NCI-H526 treated with DMSO at 0.1 percent for 48 hours (cell line): Measurements from ENCODE around the gene ACOT7.

ENCODE experiments used
- DNase-seq: peaks from one replicate; lab custom pipeline; 2025; lab: John Stamatoyannopoulos, UW

The ACOT7 gene

DNA sequence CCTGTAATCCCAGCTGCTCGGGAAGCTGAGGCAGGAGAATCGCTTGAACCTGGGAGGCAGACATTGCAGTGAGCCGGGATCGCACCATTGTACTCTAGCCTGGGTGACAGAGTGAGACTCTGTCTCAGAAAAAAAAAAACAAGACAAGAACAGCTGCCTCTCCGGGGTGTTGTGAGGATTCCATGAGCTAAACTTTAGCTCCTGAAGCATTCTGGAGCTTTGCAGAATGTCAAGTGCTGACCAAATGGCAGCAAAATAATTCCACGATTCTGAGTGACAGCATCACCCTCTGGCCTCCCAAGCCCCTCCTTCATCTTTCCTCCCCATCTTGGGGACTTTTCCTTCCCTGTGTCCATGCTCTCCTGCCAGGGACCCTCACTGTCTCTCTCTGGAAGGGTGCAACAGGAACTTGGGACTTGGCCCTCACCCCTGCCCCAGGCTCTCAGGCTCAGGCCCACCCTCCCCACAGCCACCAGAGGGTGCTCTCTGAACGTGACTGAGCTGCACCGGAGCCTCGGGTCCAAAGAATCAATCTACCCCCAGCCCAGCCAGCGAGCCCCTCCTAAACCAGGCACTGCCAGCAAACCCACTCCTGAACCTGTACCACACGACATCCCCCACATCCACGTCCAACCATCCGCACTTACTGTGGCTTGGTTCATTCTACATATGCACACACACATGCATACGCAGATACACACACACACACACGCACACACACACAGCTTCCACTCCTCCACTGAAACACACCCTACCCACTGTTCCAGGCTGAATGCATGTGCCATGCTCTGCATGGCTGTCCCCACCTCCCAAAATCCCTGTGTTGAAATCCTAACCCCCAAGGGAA lies 45.7 kb downstream of the ACOT7 start:
- no peak for DNase-seq

DNA sequence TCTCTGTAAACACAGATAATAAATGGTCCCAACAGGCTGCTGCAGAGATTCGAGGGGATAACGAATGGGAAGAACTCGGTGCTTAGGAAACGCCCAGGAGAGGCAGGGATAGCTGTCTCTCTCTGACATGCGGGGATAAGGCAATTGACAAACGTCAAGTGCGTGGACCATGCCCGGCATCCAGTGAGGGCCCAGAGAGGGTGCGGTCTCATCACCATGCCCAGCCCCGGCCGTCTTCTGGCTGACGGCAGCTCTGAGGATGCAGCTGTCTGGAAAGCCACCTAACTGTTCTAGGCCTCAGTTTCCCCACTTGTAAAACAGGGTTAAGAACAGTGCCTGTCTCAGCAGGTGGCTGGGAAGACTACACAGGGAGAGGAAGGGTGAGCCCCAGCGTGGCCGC lies 48.1 kb downstream of the ACOT7 start:
- DNase-seq = no peak

DNA sequence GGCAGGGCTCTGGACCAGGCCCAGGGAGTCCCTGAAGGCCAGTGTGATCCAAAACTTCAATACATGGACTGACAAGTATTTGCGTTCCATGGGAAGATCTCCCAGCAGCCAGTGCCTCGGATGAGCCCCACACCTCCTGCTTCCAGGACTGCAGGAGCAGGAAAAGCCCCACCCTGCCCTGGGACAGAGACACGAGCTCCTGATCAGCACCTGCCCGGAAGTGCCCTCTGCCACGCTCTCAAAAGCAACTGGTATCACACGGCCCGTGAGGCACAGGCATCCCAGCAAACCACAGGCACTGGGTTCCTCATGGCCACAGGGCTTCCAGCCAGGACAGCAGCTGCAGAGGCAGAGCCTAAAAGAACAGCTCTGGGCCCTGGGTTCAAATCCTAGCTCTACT lies 48.6 kb downstream of the ACOT7 start:
- no peak for DNase-seq

DNA sequence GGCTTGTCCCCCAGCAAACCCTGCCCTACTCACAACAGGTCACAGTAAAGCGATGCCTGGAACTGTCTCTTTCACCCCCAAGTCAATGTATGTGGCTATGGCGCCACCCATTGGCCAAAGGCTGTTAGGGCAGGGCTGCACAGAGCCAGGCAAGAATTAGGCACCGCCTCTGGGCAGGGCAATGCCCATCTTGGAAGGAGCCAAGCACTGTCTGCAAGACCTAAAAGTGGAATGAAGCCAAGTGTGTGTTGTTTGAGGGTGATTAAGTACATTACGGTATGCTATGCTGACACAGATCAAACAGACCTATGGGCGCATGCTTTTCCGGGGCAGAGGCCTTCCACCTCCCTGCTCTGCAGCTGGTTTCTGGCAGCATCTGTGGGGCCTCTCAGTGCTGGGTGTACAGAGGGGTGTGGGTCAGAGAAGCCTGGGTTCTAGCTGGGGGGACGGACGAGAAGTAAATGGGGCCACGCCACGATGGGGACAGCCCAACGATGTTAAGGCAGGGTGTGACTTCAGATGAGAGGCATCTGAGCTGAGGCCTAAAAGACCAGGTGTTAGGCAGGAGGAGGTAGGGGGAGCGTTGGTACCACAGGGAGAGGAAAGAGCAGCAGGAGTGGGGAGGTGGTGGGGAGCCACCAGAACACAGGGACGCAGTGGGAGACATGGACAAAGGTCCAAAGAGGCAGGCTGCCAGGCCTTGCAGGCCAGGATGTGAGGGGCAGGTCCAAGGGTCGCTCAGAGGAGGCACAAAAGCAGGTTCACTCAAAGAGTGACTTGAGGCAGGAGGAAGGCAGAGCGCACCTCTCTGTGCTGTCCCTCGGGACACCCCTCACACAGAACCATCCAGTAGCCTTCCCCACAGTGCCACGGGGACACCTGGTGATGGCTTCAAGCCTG lies 49.8 kb downstream of the ACOT7 start:
- DNase-seq = peak; percentile 8

DNA sequence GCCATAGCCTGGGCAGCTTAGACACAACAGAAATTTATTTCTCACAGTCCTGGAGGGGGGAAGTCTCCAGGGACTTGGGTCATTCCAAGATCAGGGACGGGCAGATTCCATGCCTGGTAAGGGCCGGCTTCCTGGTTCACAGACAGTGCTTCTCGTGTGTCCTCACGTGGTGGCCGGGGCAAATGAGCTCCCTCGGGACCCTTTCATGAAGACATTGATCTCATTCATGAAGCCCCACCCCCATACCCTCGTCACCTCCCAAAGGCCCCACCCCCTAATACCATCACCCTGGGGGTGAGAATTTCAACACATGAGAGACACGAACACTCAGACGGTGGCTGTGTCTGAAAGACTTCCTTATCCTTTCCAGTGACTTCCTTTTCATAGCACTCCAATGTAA lies 51.5 kb downstream of the ACOT7 start:
- DNase-seq = peak; percentile 20

DNA sequence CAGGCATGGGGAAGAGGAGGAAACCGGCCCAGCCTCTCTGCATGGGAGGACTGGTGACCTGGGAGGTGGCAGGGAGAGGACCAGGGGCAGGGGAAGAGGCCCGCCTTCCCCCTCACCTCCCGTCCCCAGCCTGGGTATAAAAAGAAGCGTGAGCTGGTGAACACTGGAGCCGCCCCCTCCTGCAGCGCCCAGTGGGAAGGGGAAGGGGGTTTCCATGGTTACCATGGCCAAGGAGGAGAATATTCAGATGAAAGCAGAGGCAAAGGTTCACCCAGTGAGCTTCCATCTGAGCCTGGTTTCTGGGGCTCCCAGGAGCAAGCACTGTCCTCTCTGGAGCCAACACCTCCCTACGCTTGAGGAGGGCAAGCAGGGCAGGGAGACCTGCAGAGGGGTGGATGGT lies 54.9 kb downstream of the ACOT7 start:
- DNase-seq = no peak

DNA sequence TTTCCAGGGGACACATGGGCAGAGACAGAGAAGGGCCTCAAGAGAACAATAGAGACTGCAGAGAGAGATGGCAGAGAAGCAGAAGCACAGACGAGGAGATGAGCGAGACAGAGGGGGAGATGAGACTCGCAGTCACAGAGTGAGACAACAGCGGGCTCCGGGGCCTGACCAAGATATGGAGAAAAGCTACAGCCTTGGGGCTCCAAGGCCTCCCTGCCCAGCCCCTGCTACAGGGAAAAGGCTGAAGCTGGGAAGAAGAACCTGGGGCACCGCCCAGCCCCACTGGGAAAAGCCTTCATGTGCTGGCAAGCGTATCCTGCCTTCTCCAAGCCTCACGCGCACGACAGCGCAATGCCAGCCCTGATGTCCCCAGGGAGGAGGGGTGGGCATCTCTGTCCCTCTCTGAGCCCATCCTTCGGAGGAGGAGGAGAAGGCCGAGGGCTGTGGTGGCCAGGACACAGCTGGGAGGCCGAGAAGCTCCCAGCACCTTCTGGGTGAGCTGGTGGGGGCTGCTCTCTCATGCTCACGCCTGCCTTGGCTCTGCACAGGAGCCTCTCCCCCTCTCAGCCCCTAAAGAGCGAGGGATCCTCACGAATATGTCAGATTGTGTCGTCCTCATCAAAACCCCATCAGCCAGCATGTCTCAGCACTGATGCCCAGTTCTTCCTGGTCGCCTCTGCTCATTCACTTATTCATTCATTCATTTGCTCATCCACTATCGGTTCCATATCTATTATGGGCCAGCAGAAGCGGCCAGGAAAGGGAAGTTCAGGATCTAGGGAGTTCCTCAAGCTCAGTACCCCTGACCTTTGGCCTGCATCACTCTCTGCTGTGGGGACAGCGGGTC lies 56.6 kb downstream of the ACOT7 start:
- no peak for DNase-seq

DNA sequence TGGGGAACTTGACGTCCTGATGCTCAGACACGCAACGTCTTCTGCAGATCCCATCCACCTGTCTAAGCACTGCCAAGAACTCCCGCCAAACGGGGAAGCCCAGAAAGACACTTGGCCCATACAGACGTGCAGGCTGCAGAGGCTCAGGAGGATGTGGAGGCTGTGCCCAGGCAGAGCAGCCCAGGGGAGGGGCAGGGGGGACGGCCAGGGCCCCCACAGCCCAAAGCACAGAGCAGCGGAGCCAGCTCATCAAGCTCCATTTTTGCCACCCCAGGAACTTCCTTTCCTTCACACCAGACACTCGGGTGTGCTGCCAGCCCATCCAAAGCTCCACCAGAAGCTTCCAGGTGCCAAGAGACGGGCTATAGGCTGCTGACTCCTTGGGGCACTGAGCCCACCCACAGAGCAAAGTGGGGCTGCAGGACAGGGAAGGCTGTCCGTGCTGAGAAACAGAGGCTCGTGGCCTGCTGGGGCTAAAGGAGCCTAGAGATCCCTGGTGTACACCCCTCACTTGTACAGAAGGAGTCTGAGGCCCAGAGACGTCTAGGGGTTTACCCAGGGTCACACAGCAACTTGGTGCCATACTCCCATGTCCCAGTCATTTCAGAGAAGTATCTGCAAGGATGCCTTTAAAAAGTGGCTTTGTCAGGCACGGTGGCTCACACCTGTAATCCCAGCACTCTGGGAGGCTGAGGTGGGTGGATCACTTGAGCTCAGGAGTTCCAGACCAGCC lies 59.1 kb downstream of the ACOT7 start:
- DNase-seq = no peak

DNA sequence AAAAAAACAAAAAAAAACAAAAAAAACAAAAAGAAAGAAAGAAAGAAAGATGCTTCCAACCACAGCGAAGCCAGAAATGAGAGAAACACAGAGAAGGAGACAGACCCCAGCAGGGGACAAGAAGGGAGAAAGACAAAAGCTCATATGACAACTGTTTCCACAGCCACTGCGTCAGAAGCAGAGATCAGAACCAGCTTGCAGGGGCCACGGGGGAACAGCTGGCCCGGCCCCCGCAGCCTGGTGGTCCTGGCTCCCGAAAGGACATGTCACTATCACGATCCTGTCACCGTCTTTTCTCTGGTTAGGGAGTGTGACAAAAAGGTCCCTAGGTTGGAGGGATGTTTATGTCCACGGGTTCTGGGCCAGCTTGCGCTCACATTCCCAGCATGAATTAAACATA lies 60.7 kb downstream of the ACOT7 start:
- DNase-seq = no peak

DNA sequence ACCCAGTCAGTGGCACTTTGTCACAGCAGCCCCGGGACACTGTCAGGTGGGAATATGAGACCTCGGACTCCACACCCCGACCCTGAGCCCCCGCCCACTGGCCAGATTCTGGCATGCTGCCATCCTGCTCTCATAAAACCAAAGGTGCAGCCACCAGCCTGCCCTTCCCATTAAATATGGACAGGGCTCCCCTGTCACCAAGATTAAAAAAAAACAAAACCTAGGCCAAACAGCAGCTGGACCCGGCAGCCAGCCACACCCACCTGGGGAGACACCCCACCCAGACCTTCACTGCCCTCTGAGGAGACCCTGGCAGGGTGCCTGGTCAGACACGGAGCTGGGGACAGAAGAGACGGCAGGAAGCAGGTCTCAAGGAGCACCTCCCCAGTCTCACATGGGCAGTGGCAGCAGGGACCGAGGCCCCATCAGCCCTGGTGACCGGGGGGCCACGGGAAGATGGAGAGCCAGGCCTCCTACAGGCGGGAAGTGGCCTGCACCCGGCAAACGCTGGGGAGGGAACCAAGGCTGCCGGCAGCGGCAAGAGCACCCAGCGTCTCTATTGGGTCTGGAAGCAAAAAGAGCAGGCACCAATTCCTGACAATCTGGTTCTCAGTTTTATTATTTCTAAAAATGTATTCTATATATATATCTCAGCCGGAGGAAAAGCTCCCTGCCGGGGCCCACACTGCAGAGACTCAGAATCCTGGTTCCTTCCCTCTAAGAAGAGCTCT lies 61.9 kb downstream of the ACOT7 start:
- DNase-seq = no peak

DNA sequence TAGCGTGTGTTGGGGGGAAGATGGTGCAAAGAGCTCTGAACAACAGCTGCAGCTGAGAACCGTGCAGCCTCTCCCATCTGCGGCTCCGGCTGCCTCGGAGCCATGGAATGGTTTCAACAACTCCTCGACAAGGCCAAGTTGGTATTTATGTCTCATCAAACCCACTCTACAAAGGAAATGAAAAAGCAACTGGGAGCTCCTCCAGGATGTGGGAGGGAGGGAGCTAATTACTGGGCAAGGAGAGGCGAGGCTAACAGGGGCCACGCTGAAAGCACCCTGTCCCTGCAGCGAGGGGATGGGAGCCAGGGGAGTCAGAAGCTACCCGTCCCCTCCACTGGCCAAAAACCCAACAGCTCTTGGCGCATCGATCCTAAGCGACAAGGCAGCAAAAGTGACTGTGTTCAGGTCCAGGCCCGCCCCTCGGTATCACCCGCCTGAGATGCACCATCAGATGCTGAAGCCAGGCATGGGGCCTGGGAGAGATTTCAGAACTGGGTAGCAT lies 63.1 kb downstream of the ACOT7 start:
- no peak for DNase-seq

DNA sequence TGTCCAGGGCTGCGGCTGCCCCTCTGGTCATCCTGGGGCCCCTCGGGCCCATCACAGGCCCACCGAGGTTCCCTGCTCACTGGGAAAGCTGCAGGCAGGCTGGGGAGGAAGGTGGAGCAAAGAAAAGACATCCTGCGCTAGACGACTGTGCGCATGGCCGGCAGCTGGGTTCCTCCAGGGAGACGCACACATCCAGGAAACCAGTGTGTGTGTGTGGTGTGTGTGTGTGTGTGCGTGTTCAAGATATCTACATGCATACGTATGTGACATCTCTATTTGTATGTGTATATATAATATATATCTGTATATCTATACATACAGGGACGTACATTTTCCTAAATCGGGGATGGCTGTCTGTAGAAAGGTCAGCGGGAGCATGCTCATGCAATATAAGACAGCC lies 63.7 kb downstream of the ACOT7 start:
- no peak for DNase-seq

DNA sequence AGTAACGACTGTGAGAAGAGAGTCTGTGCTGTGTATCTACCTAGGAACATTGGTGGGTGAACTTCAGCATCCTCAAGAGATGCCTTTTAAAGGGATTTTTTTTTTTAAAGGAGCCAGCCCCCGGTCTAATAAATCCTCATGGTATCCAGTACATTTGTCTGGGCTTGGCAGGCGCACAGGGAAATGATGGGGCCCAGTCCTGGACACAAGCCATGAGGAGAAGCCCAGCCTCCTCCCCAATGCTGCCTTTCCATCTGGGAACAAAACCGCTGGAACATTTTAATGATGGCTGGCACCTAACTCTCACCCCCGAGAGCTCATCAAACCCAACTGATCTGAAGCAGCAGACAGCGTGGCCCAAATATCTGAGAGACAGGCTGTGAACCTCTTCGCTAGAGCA lies 64.2 kb downstream of the ACOT7 start:
- no peak for DNase-seq

DNA sequence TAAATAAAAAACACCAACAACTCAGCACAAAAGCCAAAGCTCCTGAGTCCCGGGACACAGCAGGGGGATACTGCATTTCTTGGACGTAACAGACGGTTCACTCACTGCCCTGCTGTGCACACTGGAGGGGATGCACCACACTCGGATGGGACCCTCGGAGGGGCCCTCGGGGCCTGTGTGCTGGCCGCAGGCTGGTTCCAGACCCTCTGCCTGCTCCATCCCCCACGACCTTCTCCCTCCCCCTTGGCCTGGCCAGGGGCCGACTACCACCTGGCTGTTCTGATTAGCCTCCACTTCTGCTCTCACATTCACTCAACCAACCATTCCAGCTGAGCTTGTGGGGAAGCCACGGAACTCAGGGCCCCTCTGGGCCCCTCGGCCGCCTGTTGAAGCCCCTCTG lies 64.9 kb downstream of the ACOT7 start:
- no peak for DNase-seq

DNA sequence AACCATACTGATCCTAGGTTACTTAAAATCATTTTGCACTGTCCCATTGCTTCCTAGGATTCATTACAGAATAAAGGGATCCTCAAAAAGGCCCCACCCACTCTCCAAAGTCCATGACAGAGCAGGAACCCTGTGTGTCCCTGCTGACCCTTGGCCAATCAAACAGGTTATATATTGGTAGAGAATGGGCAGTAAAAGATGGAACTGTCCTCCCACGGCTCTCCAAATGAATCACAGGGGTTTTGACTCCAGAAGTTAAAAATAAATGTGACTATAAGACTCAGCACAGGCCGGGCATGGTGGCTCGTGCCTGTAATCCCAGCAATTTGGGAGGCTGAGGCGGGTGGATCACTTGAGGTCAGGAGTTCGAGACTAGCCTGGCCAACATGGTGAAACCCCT lies 65.5 kb downstream of the ACOT7 start:
- no peak for DNase-seq

DNA sequence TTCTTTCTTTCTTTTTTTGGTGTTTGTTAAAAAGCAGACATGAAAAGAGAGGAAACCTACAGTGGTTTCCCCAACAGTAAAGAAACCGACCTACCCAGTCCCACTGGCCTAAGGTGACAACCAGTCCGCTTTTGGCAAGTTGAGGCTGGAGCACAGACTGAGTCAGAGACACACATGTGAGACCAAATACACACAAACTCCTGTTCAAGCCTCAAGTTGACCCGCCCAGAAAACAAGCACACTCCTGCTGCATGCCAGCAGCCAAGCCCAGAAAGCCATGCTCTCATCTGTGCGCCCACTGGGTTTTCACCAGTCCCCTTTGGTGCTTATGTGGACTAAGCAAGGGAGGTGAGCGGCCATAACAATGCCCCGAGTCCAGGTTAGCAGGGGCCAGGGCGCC lies 68.1 kb downstream of the ACOT7 start:
- no peak for DNase-seq

DNA sequence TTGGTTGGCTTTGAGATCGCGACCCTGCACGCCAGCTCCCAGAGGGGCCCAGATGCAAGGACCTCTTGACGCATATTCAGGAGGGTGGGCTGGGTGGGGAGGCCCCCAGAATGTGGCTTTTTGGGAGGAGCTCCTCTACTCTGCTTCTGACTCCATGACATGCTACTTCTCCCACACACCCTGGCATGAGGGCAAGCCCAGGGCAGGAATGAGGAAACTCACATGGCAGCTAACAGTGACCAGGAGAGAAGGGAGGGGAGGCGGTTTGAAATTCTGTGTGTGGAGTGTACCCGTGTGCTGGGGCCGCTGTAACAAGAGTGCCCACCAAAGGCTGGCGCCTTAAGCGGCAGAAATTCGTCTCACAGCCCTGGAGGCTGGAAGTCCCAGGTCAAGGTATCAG lies 71.4 kb downstream of the ACOT7 start:
- DNase-seq = no peak

DNA sequence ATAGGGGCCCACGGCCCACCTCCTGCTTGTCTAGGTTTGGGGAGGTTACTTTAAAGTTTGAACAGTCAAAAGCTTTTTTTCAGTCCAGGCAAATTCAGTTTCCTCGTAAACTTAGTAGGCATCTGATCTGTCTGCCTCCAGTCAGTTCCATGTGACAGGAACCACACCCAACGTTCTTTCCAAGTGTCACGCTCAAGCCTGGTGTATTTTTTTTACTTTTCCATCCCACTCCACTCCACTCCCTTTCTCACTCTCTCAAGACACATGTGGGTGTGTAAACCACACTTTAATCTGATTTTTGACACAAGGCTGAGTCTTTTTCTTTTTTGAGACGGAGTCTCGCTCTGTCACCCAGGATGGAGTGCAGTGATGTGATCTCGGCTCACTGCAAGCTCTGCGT lies 72.4 kb downstream of the ACOT7 start:
- no peak for DNase-seq

DNA sequence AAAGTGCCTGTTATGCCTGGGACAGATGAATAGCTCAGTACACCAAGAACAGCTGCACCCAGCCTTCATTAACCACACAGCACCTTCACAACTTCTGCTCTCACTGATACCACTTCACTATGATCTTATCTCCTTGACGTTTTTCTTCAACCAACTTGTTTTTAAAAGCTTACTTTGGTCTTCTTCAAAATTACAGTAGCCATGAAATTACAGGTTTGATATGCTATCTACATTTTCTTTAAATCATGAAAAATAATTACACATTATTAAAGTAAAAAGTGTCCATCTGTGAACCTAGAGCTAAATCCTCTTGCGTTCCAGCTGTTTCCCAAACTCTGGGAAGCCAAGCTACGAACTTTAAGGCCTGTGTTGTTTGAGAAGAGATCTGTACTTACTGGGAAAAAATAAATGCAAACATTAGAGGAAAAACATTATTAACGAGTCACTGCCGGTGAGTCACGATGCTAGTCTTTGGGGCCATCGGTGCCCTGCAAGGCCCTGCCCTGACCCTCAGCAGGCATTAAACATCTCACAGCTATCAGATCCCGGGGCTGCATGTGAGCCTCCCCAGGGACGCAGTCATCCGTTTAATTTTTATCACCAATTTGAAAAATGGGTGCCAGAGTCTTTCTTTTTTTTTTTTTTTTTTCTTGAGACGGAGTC lies 76.3 kb downstream of the ACOT7 start:
- no peak for DNase-seq
